HepG2 (cell line): ENCODE results near the gene DUS1L. TPM values are rescaled to one million over a fixed set of nuclear protein-coding genes. Genes with fewer than 3 reads are reported as not detected.
A peak's percentile ranks its signal among the peaks of the same experiment; 100 is the strongest.

Experiments
- CCAR2 ChIP-seq: fragments of 200-400 bp; formaldehyde crosslinking; optimal IDR thresholded peaks from 2 replicates; pipeline ENCODE3; 2018; ENCODE audit warnings: low read depth, mild to moderate bottlenecking, low read length, moderate library complexity
- HIVEP1 ChIP-seq: sonication (generic); formaldehyde crosslinking; IDR thresholded peaks from 2 replicates; pipeline ENCODE4 v1.4.0; 2020; ENCODE audit warnings: mild to moderate bottlenecking, missing genetic modification reagents
- MAFG ChIP-seq: sonication (generic); formaldehyde crosslinking; IDR thresholded peaks from 2 replicates; pipeline ENCODE4 v1.5.1; 2020; ENCODE audit warnings: mild to moderate bottlenecking, missing genetic modification reagents
- MAZ ChIP-seq, 2 experiments: sonication (generic) in 1 of 2; formaldehyde crosslinking in 1 of 2; IDR thresholded peaks; 2 replicates each; pipeline versions ENCODE4 v1.5.0 to v1.6.1; 2012 to 2020; ENCODE audit warnings: low read depth in 2 of 2, mild to moderate bottlenecking in 2 of 2, borderline replicate concordance in 1 of 2, improper control_type of control experiment in 1 of 2, low read length in 1 of 2, missing genetic modification reagents in 1 of 2, moderate library complexity in 1 of 2
- MTA1 ChIP-seq: sonication (generic); formaldehyde crosslinking; IDR thresholded peaks from 2 replicates; pipeline ENCODE4 v1.4.0; 2020; ENCODE audit warnings: missing genetic modification reagents, mild to moderate bottlenecking, borderline replicate concordance
- PHF8 ChIP-seq: sonication (generic); formaldehyde crosslinking; IDR thresholded peaks from 2 replicates; pipeline ENCODE4 v1.5.0; 2020; ENCODE audit warnings: missing genetic modification reagents
- ZNF484 ChIP-seq: sonication (generic); formaldehyde crosslinking; IDR thresholded peaks from 2 replicates; pipeline ENCODE4 v1.5.1; 2020; ENCODE audit warnings: mild to moderate bottlenecking, low read depth, missing genetic modification reagents, borderline replicate concordance
- polyA plus RNA-seq, 8 experiments: library from polyadenylated mRNA; depleted of rRNA in 3 of 8; stranded (reverse) in 7 of 8; unstranded in 1 of 8; fragments of >200 nt; fragmentation: Illumina TruSeq in 4 of 8; extraction: Trizol in 4 of 8; gene quantifications; 2 replicates each; pipeline versions ENCODE4 v1.2.1 to v1.2.3, GENCODE V29; 2011 to 2016; ENCODE audit warnings: low read depth in 4 of 8, missing spikeins in 1 of 8, mixed read lengths in 1 of 8; ENCODE audit not compliant: insufficient read depth in 1 of 8
- total RNA-seq, 5 experiments: library from RNA; depleted of rRNA; stranded (reverse); fragments of >200 nt; fragmentation: Illumina TruSeq; extraction: Trizol; gene quantifications; 2 replicates each; pipeline ENCODE4 v1.2.3, GENCODE V29; 2016; ENCODE audit warnings: low read depth in 1 of 5
- TF ChIP-seq, protein P1 (sequence below): sonication (generic); formaldehyde crosslinking; IDR thresholded peaks from 2 replicates; pipeline ENCODE4 v1.4.0; 2020; ENCODE audit warnings: missing genetic modification reagents, borderline replicate concordance
- TF ChIP-seq, protein P2 (sequence below): sonication (generic); formaldehyde crosslinking; IDR thresholded peaks from 2 replicates; pipeline ENCODE4 v1.4.0; 2020; ENCODE audit warnings: missing genetic modification reagents, borderline replicate concordance
- TF ChIP-seq, protein P3 (sequence below): sonication (generic); formaldehyde crosslinking; IDR thresholded peaks from 2 replicates; pipeline ENCODE4 v1.9.0; 2022; ENCODE audit warnings: missing genetic modification reagents, mild to moderate bottlenecking, borderline replicate concordance
- TF ChIP-seq, protein P4 (sequence below): sonication (generic); IDR thresholded peaks from 2 replicates; pipeline ENCODE4 v1.6.1; 2016; ENCODE audit warnings: low read depth, borderline replicate concordance
- TF ChIP-seq, protein P5 (sequence below): IDR thresholded peaks from 2 replicates; pipeline ENCODE4 v1.6.1; 2016; ENCODE audit warnings: mild to moderate bottlenecking
- TF ChIP-seq, protein P6 (sequence below): sonication (generic); formaldehyde crosslinking; IDR thresholded peaks from 2 replicates; pipeline ENCODE4; 2020; ENCODE audit warnings: missing genetic modification reagents, mild to moderate bottlenecking, borderline replicate concordance

DUS1L gene
- total and polyA plus RNA-seq, 2 of the 13 experiments (the other 11 are each of a cell fraction or from before 2014, with no cell fraction given) = 81.0 to 109 TPM

DNA sequence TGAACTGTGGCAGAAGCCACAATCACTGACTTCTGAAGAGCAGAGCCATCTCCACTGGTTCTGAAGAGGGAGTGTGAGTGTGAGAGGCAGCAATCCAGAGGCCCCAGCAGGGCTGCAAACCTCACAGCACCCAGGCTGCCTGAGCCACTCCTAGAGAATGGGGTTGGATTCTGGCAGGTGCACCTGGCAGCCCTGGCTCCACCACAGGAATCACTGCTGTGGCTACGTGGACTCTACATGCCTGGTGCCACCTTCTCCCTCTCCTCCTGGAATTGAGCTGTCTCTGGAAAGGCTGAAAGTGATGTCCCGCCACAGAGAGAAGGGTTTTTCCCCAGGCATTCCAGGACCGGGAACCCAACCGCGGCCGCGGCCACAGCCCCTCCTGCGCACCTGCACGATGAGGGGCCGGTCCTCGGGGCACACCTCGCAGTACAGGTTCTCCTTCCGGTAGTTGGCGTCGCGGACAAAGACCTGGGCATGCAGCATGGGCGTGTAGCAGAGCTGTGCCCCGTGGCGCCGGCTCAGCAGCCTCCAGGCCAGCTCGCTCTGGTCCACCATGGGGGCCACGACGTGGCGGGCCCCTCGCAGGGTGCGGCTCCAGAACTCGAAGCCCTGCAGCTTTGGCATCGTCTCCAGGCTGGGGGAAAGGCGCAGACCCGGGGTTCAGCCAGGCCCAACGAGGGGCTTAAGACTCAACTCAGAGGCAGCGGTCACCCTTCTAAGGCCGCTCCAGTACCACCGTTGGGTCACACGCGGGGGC, 991 bp downstream of the DUS1L start (continued):
- TF ChIP-seq, protein P1, sequence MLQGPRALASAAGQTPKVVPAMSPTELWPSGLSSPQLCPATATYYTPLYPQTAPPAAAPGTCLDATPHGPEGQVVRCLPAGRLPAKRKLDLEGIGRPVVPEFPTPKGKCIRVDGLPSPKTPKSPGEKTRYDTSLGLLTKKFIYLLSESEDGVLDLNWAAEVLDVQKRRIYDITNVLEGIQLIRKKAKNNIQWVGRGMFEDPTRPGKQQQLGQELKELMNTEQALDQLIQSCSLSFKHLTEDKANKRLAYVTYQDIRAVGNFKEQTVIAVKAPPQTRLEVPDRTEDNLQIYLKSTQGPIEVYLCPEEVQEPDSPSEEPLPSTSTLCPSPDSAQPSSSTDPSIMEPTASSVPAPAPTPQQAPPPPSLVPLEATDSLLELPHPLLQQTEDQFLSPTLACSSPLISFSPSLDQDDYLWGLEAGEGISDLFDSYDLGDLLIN (CRISPR knock-in tag) = no peak
- TF ChIP-seq PHF8 (peak; percentile 79), MAFG (CRISPR knock-in tag) (0 out of 2 replicates have a peak, but pooled peaks have one; percentile 29), CCAR2 (no peak), ZNF484 (CRISPR knock-in tag) (no peak), MTA1 (CRISPR knock-in tag) (peak; percentile 61; the same call in 1 of the 2 replicates), HIVEP1 (no peak), MAZ (IDR thresholded peaks at IDR 0.05; ENCODE audit: borderline replicate concordance, low read depth, low read length) (no peak), MAZ (CRISPR knock-in tag; IDR thresholded peaks at IDR 0.05; ENCODE audit: low read depth) (peak; percentile 61; the same call in 1 of the 2 replicates)
- TF ChIP-seq, protein P2, sequence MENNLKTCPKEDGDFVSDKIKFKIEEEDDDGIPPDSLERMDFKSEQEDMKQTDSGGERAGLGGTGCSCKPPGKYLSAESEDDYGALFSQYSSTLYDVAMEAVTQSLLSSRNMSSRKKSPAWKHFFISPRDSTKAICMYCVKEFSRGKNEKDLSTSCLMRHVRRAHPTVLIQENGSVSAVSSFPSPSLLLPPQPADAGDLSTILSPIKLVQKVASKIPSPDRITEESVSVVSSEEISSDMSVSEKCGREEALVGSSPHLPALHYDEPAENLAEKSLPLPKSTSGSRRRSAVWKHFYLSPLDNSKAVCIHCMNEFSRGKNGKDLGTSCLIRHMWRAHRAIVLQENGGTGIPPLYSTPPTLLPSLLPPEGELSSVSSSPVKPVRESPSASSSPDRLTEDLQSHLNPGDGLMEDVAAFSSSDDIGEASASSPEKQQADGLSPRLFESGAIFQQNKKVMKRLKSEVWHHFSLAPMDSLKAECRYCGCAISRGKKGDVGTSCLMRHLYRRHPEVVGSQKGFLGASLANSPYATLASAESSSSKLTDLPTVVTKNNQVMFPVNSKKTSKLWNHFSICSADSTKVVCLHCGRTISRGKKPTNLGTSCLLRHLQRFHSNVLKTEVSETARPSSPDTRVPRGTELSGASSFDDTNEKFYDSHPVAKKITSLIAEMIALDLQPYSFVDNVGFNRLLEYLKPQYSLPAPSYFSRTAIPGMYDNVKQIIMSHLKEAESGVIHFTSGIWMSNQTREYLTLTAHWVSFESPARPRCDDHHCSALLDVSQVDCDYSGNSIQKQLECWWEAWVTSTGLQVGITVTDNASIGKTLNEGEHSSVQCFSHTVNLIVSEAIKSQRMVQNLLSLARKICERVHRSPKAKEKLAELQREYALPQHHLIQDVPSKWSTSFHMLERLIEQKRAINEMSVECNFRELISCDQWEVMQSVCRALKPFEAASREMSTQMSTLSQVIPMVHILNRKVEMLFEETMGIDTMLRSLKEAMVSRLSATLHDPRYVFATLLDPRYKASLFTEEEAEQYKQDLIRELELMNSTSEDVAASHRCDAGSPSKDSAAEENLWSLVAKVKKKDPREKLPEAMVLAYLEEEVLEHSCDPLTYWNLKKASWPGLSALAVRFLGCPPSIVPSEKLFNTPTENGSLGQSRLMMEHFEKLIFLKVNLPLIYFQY (CRISPR knock-in tag) = no peak
- TF ChIP-seq, protein P3, sequence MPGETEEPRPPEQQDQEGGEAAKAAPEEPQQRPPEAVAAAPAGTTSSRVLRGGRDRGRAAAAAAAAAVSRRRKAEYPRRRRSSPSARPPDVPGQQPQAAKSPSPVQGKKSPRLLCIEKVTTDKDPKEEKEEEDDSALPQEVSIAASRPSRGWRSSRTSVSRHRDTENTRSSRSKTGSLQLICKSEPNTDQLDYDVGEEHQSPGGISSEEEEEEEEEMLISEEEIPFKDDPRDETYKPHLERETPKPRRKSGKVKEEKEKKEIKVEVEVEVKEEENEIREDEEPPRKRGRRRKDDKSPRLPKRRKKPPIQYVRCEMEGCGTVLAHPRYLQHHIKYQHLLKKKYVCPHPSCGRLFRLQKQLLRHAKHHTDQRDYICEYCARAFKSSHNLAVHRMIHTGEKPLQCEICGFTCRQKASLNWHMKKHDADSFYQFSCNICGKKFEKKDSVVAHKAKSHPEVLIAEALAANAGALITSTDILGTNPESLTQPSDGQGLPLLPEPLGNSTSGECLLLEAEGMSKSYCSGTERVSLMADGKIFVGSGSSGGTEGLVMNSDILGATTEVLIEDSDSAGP (CRISPR knock-in tag) = peak; percentile 70; the same call in 1 of the 2 replicates
- TF ChIP-seq, protein P4, sequence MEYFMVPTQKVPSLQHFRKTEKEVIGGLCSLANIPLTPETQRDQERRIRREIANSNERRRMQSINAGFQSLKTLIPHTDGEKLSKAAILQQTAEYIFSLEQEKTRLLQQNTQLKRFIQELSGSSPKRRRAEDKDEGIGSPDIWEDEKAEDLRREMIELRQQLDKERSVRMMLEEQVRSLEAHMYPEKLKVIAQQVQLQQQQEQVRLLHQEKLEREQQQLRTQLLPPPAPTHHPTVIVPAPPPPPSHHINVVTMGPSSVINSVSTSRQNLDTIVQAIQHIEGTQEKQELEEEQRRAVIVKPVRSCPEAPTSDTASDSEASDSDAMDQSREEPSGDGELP = no peak
- TF ChIP-seq, protein P5, sequence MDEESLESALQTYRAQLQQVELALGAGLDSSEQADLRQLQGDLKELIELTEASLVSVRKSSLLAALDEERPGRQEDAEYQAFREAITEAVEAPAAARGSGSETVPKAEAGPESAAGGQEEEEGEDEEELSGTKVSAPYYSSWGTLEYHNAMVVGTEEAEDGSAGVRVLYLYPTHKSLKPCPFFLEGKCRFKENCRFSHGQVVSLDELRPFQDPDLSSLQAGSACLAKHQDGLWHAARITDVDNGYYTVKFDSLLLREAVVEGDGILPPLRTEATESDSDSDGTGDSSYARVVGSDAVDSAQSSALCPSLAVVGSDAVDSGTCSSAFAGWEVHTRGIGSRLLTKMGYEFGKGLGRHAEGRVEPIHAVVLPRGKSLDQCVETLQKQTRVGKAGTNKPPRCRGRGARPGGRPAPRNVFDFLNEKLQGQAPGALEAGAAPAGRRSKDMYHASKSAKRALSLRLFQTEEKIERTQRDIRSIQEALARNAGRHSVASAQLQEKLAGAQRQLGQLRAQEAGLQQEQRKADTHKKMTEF (CRISPR knock-in tag) = peak; percentile 54; the same call in 1 of the 2 replicates
- TF ChIP-seq, protein P6, sequence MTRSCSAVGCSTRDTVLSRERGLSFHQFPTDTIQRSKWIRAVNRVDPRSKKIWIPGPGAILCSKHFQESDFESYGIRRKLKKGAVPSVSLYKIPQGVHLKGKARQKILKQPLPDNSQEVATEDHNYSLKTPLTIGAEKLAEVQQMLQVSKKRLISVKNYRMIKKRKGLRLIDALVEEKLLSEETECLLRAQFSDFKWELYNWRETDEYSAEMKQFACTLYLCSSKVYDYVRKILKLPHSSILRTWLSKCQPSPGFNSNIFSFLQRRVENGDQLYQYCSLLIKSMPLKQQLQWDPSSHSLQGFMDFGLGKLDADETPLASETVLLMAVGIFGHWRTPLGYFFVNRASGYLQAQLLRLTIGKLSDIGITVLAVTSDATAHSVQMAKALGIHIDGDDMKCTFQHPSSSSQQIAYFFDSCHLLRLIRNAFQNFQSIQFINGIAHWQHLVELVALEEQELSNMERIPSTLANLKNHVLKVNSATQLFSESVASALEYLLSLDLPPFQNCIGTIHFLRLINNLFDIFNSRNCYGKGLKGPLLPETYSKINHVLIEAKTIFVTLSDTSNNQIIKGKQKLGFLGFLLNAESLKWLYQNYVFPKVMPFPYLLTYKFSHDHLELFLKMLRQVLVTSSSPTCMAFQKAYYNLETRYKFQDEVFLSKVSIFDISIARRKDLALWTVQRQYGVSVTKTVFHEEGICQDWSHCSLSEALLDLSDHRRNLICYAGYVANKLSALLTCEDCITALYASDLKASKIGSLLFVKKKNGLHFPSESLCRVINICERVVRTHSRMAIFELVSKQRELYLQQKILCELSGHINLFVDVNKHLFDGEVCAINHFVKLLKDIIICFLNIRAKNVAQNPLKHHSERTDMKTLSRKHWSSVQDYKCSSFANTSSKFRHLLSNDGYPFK (CRISPR knock-in tag) = 0 out of 2 replicates have a peak, but pooled peaks have one; percentile 54
